ENCODE measurements around the gene GTF2H3. TPM values are rescaled to one million over a fixed set of nuclear protein-coding genes. Genes with fewer than 3 reads are reported as not detected.

GTF2H3 gene
- total and polyA plus RNA-seq, 10 of the 15 experiments (the other 5 are each of a cell fraction or from before 2014, with no cell fraction given): 20.6 to 62.9 (median 34.7) TPM

GRCh38 chr12:123696207-123696606 is 62.6 kb downstream of the GTF2H3 start:
- CTCF ChIA-PET: no interaction called here

GRCh38 chr12:123696646-123697045 is 63.0 kb downstream of the GTF2H3 start:
- DNase-seq (ENCODE audit: low read depth, low spot score): no peak
- WGBS (ENCODE audit: insufficient coverage, insufficient replicate concordance, low lambda C conversion rate, missing lambda C conversion rate): 97% methylated on average over 4 of the region's 4 CpGs
- ChIA-PET CTCF (no interaction called here), POLR2A (no interaction called here), RAD21 (ENCODE audit: unreplicated experiment) (no interaction called here), SMC1A (ENCODE audit: uncharacterized antibody, unreplicated experiment) (interaction anchor here (0.8 kb wide), 1 partner anchor 55 kb away, joined by 3 read pairs; no protein-coding TSS in a partner anchor)
- Histone ChIP-seq H3K27me3 (replicated peaks in 1 of 2; ENCODE audit: control insufficient read depth in 2 of 2, insufficient read depth in 2 of 2, low read length in 1 of 2) (no peaks in the 10 kb centered on the region), H3K4me2 (ENCODE audit: control insufficient read depth, insufficient read depth) (no peak overlapping the region), H3K4me3 (no peak overlapping the region), H3K9ac (ENCODE audit: control insufficient read depth, insufficient read depth, low read length) (no peak overlapping the region), H3K79me2 (ENCODE audit: control insufficient read depth, insufficient read depth, low read length) (no peaks in the 10 kb centered on the region), H3K4me1 (ENCODE audit: control insufficient read depth, insufficient read depth, low read length) (no peaks in the 10 kb centered on the region), H4K20me1 (ENCODE audit: control insufficient read depth, insufficient read depth) (no peaks in the 10 kb centered on the region), H3K9me3 (replicated peaks; ENCODE audit: control insufficient read depth, insufficient read depth, low read length) (no peaks in the 10 kb centered on the region), H2AFZ (ENCODE audit: control insufficient read depth, low read depth, low read length) (no peak overlapping the region), H3K27ac (ENCODE audit: control insufficient read depth, insufficient read depth) (no peak overlapping the region), H3K36me3 (ENCODE audit: control insufficient read depth in 2 of 2, insufficient read depth in 2 of 2, low read length in 1 of 2) (no peaks in the 10 kb centered on the region)
- intact Hi-C loops (cut with micrococcal nuclease; ENCODE audit: unreplicated experiment): no loop called here
- in situ Hi-C loops (cut with MboI): no loop called here
- no peak for ATAC-seq
- BruUV-seq (replicated peaks): no TSS peak
- no peak for FAIRE-seq
- TF ChIP-seq DPF2 (IDR thresholded peaks at IDR 0.05) (no peak), BHLHE40 (IDR thresholded peaks at IDR 0.05; ENCODE audit: borderline replicate concordance in 1 of 2, low read depth in 2 of 2, low read length in 1 of 2) (no peak), ELK1 (IDR thresholded peaks at IDR 0.05; ENCODE audit: low read depth, low read length) (no peak), RELA (IDR thresholded peaks at IDR 0.05; ENCODE audit: borderline replicate concordance, partially characterized antibody) (no peak), CHD1 (IDR thresholded peaks at IDR 0.05; ENCODE audit: low read depth, low read length) (no peak), FOS (IDR thresholded peaks at IDR 0.05; ENCODE audit: borderline replicate concordance, extremely low read depth, insufficient read length) (no peak), SMAD5 (IDR thresholded peaks at IDR 0.05; ENCODE audit: low read depth) (no peak), USF1 (IDR thresholded peaks at IDR 0.05; ENCODE audit: borderline replicate concordance, extremely low read length, insufficient read depth, low read depth, low read length) (no peak), SRF (IDR thresholded peaks at IDR 0.05; ENCODE audit: low read depth in 2 of 2, low read length in 2 of 2) (no peak), POLR2AphosphoS5 (IDR thresholded peaks at IDR 0.05; ENCODE audit: low read length) (no peak)

More at GRCh38 chr12:123696207-123696606, 62.6 kb downstream of the GTF2H3 start:
- TF ChIP-seq BCL3 (IDR thresholded peaks at IDR 0.05; ENCODE audit: borderline replicate concordance, insufficient read depth, low read depth, low read length, poor library complexity, severe bottlenecking) (no peak), SMC3 (IDR thresholded peaks at IDR 0.05; ENCODE audit: borderline replicate concordance, low read length) (no peak), MEF2A (IDR thresholded peaks at IDR 0.05; ENCODE audit: insufficient read depth, low read depth, low read length) (no peak), TBL1XR1 (IDR thresholded peaks at IDR 0.05; ENCODE audit: low read depth, low read length) (no peak)
- 82% methylated on average over 8 of the region's 8 CpGs for WGBS (ENCODE audit: insufficient coverage, insufficient replicate concordance, low lambda C conversion rate, missing lambda C conversion rate)
- H3K4me1 ChIP-seq (ENCODE audit: control insufficient read depth, insufficient read depth, low read length): no peaks in the 10 kb centered on the region
- no peak for ATAC-seq
- H3K36me3 ChIP-seq (ENCODE audit: control insufficient read depth in 2 of 2, insufficient read depth in 2 of 2, low read length in 1 of 2): no peaks in the 10 kb centered on the region
- H3K79me2 ChIP-seq (ENCODE audit: control insufficient read depth, insufficient read depth, low read length): no peaks in the 10 kb centered on the region
- H3K9ac ChIP-seq (ENCODE audit: control insufficient read depth, insufficient read depth, low read length): no peak overlapping the region
- RAD21 ChIA-PET (ENCODE audit: unreplicated experiment): no interaction called here
- H3K27ac ChIP-seq (ENCODE audit: control insufficient read depth, insufficient read depth): no peak overlapping the region
- DNase-seq (ENCODE audit: low read depth, low spot score): no peak
- BruUV-seq (replicated peaks): no TSS peak
- no peak overlapping the region for H2AFZ ChIP-seq (ENCODE audit: control insufficient read depth, low read depth, low read length)
- no peak overlapping the region for H3K4me2 ChIP-seq (ENCODE audit: control insufficient read depth, insufficient read depth)
- no peak for FAIRE-seq
- H3K27me3 ChIP-seq (replicated peaks in 1 of 2; ENCODE audit: control insufficient read depth in 2 of 2, insufficient read depth in 2 of 2, low read length in 1 of 2): no peaks in the 10 kb centered on the region
- H3K4me3 ChIP-seq: no peak overlapping the region
- intact Hi-C loops (cut with micrococcal nuclease; ENCODE audit: unreplicated experiment) (no loop called here), in situ Hi-C loops (cut with MboI) (no loop called here)
- no peaks in the 10 kb centered on the region for H3K9me3 ChIP-seq (replicated peaks; ENCODE audit: control insufficient read depth, insufficient read depth, low read length)
- no peaks in the 10 kb centered on the region for H4K20me1 ChIP-seq (ENCODE audit: control insufficient read depth, insufficient read depth)
- SMC1A ChIA-PET (ENCODE audit: uncharacterized antibody, unreplicated experiment): interaction anchor here (0.8 kb wide), 1 partner anchor 56 kb away, joined by 3 read pairs; no protein-coding TSS in a partner anchor
- POLR2A ChIA-PET: no interaction called here
